Measurements from ENCODE around the gene RTTN. TPM values are rescaled to one million over a fixed set of nuclear protein-coding genes. Genes with fewer than 3 reads are reported as not detected.
A peak's percentile ranks its signal among the peaks of the same experiment; 100 is the strongest.
"Not testable (repeated sequence)": the region's sequence is repeated elsewhere in the genome, so short reads cannot be mapped to it uniquely, and the experiment has no call there.

The RTTN gene, protein sequence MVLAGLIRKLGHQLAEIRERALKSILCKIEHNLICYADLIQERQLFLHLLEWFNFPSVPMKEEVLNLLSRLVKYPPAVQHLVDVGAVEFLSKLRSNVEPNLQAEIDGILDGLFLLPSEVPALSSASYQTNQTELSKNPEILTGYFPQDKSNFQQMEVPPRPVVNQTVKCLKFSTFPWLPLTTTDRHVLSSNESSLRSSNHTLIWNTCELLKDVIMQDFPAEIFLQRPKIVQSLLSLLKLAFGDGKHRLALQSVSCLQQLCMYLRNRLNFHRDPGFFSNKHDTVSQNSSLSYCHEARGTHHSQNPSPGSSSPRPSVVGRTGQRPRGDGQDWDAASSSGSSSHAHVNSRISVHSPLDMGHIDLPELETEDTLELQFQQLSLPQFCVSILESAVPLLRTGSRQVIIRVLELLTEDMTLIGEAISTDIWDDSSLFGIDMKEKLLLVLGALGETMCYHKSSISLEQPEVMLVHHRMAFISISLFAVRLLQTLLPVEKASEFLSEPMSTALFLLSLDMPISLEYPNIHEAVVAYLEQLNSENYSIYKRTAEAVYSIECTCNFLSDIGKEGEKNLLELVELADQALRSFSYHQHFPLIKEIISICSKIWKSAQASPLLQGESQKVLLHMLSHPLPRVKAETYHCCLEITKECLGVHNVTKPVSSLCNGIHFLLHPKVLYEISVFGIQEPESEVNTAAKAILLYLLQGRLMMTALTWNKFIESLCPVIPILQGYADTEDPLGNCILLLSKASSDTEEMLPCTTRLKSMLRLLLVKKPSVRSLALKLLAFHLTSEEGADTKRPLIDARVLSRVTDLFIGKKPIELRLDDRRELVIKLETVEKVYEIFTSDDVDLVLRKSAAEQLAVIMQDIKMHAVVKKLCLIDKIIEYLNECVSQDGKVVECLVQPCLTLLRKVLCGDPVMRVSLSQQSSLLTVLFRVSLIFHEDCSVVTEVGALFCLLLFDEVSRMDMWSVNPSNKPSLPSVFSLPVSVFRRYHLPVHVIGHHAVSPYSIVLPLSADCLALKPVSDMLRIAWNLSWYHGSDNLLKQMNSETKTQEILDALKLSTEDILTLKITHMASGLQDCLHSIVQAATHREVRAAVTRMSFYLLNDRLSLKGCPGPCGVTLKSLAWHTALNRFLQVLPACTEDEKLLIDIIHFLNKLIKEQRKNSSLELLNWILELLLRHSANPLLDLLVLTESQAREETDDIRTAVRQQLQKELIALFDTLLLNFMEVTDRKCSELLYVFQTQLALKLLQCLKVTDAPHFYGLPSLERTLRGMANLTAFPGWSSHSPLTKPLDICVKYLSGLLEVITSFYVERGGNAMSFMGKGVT (N-terminal part only)
- polyA plus RNA-seq (2013, experiment 1 of 2): 13.7 TPM
- 12.4 TPM for polyA plus RNA-seq (2013, experiment 2 of 2)

DNA sequence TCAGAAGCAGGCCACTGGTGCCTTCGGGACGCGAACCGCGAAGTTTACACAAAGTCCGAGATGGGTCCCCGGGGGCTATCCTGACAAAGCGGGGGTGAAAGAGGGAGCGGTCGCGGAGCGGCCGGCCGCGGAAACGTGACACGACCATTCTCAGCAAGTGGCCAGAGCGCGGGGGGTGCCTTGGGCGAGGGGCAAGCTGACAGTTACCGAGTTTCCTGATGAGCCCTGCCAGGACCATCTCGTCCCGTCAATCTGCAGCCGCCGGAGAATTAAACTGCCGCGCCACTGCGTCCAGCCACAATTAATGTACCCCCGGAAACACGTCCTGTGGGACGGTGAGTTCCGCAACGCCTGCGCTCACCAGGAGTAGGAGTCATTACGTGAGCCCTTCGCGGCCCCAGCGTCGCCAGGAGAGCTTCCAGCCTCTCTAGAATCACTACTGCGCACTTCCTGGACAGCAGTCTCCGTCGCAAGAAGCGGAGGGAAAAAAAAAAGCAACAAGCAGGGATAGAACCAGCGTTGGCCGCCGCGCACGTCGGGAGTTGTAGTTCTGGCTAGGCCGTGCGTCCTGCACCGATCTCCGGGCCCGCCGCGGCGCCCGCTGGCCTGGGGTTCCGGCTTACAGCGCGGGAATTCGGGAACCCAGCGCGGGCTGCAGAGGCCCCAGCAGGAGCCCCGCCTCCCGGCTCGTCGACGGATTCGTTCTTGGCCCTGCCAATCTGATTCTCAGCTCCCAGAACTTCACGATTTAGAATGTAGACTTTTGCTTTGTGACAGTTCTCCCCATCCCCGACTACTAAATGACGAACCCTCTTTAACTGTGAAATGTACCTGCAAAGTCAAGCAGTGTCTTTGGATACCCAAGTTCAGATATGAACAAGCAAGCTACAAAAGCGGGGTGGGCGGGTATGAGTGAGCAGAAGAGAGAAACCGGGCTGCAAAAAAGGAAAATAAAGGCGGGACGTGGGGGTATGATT, at the start of gene RTTN:
TSS of gene RTTN (minus strand) at position 267 of the 977 bp plus-strand sequence. CDS start at position 238, 29 bp downstream.
- Histone ChIP-seq H3K36me3 (ENCODE audit: control insufficient read depth, insufficient read depth, low read length) (peaks cover 13% of the 10 kb centered on the region), H3K9me3 (ENCODE audit: control insufficient read depth, low read length) (no peaks in the 10 kb centered on the region), H3K4me3 (ENCODE audit: extremely low read depth, insufficient read depth, low read length, poor library complexity, severe bottlenecking) (peak within 1 kb of the TSS; percentile 87), H3K4me1 (ENCODE audit: control insufficient read depth, insufficient read depth, low read length, poor library complexity, severe bottlenecking) (no peaks in the 10 kb centered on the region), H3K27ac (ENCODE audit: low read depth, low read length, severe bottlenecking) (peak within 1 kb of the TSS; percentile 99)
- 2% methylated on average over 58 to 61 of the region's 78 CpGs for WGBS, 2 experiments (ENCODE audit: insufficient coverage in 2 of 2)

DNA sequence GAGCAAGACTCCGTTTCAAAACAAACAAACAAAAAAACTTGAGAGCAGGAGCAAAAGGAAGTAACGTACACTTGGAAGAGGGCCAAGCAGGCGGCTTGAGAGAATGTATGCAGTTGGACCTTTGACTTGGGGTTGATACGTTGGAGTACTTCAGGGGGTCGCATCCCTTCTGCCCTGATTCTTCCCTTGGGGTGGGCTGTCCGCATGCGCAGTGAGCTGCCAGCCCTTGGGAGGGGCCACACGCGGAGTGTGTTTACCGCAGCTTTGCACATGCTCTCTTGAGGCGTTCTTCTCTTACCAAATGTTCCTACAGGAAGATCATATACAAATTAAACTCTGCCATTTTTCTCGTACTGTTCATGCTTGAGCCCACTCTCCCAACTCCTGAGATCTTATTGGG, 45.3 kb upstream of the RTTN start:
- WGBS, 2 experiments (ENCODE audit: insufficient coverage in 2 of 2): 95 to 100% methylated on average over 9 to 10 of the region's 12 CpGs

DNA sequence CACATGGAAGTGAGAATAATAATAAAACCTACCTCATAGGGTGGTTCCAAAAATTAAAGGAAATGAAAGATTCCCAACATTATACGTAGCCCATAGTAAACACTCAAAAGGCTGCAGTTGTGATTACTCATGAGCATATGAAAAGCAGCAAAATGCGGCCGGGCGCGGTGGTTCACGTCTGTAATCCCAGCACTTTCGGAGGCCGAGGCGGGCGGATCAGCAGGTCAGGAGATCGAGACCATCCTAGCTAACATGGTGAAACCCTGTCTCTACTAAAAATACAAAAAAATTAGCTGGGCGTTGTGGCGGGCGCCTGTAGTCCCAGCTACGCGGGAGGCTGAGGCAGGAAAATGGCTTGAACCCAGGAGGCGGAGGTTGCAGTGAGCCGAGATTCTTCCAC, 44.4 kb upstream of the RTTN start:
- WGBS, 2 experiments (ENCODE audit: insufficient coverage in 2 of 2): 85 to 90% methylated on average over 8 to 9 of the region's 18 CpGs
- H3K9me3 ChIP-seq (ENCODE audit: control insufficient read depth, low read length); H3K27ac ChIP-seq (ENCODE audit: low read depth, low read length, severe bottlenecking); H3K4me1 ChIP-seq (ENCODE audit: control insufficient read depth, insufficient read depth, low read length, poor library complexity, severe bottlenecking); H3K4me3 ChIP-seq (ENCODE audit: extremely low read depth, insufficient read depth, low read length, poor library complexity, severe bottlenecking); H3K36me3 ChIP-seq (ENCODE audit: control insufficient read depth, insufficient read depth, low read length): not testable (repeated sequence)

More for the DNA sequence above, 45.3 kb upstream of the RTTN start:
- H3K36me3 ChIP-seq (ENCODE audit: control insufficient read depth, insufficient read depth, low read length): no peaks in the 10 kb centered on the region
- H3K27ac ChIP-seq (ENCODE audit: low read depth, low read length, severe bottlenecking): no peak overlapping the region
- H3K4me1 ChIP-seq (ENCODE audit: control insufficient read depth, insufficient read depth, low read length, poor library complexity, severe bottlenecking): no peaks in the 10 kb centered on the region
- no peak overlapping the region for H3K4me3 ChIP-seq (ENCODE audit: extremely low read depth, insufficient read depth, low read length, poor library complexity, severe bottlenecking)
- H3K9me3 ChIP-seq (ENCODE audit: control insufficient read depth, low read length): no peaks in the 10 kb centered on the region

DNA sequence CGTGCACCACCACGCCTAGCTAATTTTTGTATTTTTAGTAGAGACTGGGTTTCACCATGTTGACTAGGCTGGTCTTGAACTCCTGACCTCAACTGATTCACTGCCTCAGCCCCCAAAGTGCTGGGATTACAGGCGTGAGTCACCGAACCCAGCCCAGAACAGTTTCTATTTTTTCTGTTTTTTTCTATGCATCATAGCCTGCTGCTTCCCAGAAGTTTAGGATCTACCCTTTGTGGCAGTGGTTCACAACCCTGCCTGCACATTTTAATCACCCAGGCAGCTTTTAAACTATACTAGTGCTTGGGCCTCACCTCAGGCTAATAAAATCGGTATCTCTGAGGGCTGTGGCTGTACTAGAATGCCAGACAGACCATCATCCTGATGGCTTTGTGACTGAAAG, 43.6 kb upstream of the RTTN start:
- Histone ChIP-seq H3K9me3 (ENCODE audit: control insufficient read depth, low read length) (no peaks in the 10 kb centered on the region), H3K4me3 (ENCODE audit: extremely low read depth, insufficient read depth, low read length, poor library complexity, severe bottlenecking) (no peak overlapping the region), H3K36me3 (ENCODE audit: control insufficient read depth, insufficient read depth, low read length) (no peaks in the 10 kb centered on the region), H3K27ac (ENCODE audit: low read depth, low read length, severe bottlenecking) (no peak overlapping the region), H3K4me1 (ENCODE audit: control insufficient read depth, insufficient read depth, low read length, poor library complexity, severe bottlenecking) (no peaks in the 10 kb centered on the region)
- WGBS, 2 experiments (ENCODE audit: insufficient coverage in 2 of 2): 82 to 100% methylated on average over 3 of the region's 5 CpGs

DNA sequence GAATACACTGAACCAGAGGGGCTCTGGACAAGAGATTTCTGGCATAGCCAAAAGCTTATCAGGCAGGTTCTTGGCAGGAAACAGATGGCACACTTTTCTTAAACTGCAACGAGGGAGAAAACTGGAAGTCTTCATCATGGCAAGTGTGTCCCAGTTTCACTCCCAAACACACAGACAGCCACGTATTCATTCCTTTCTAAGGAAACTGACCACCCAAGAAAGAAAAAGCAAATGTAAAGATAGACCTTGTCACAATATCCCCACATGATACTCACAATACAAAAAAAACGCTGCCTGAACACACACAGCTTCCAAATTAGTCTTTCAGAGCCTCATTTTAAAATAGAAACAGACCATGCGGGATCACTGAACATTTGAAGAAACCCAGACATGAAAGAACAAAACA, 40.6 kb upstream of the RTTN start:
- H3K9me3 ChIP-seq (ENCODE audit: control insufficient read depth, low read length): no peaks in the 10 kb centered on the region
- no peaks in the 10 kb centered on the region for H3K4me1 ChIP-seq (ENCODE audit: control insufficient read depth, insufficient read depth, low read length, poor library complexity, severe bottlenecking)
- H3K36me3 ChIP-seq (ENCODE audit: control insufficient read depth, insufficient read depth, low read length): no peaks in the 10 kb centered on the region
- peak overlapping the region; percentile 37 for H3K27ac ChIP-seq (ENCODE audit: low read depth, low read length, severe bottlenecking)
- 49 to 83% methylated on average over 3 of the region's 4 CpGs for WGBS, 2 experiments (ENCODE audit: insufficient coverage in 2 of 2)
- no peak overlapping the region for H3K4me3 ChIP-seq (ENCODE audit: extremely low read depth, insufficient read depth, low read length, poor library complexity, severe bottlenecking)

DNA sequence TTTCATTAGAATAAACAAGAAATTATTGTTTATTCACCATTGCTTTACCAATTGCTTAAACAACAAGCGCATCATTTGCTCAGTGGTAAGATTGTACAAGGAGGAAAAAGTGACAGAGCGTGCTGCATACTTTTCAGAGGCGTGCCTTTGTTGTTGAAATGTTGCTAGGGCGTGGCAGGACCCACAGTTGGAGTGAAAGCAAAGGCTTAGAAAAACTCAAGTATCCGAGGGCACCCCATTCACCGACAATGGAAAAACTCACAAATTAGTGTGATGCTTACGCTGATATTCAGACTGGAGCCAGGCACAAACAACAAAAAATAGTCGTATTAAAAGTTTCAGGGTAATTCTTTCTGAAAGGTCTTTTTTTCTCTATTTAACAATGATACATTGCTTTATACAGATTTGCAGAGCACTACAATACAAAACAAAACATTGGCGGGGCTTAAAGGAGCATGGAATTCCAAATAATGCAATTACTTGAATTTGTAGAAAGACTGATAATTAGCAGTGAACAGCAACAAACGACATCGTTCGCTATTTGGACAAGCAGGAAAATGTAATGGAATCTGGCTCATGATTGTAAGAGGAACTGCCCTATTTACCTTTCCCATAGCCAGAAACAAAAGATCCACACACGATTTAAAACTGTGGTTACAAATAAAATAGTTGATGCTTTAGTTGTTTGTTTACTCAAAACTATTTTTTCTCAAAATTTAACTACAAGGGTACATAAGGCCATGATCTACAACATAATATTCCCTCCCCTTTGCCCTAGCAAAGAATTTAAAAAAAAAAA, 37.8 kb upstream of the RTTN start:
- 87% methylated on average over 3 of the region's 13 CpGs for WGBS, 2 experiments (ENCODE audit: insufficient coverage in 2 of 2)
- no peak overlapping the region for H3K27ac ChIP-seq (ENCODE audit: low read depth, low read length, severe bottlenecking)
- no peaks in the 10 kb centered on the region for H3K36me3 ChIP-seq (ENCODE audit: control insufficient read depth, insufficient read depth, low read length)
- H3K4me3 ChIP-seq (ENCODE audit: extremely low read depth, insufficient read depth, low read length, poor library complexity, severe bottlenecking): no peak overlapping the region
- H3K9me3 ChIP-seq (ENCODE audit: control insufficient read depth, low read length): no peaks in the 10 kb centered on the region
- no peaks in the 10 kb centered on the region for H3K4me1 ChIP-seq (ENCODE audit: control insufficient read depth, insufficient read depth, low read length, poor library complexity, severe bottlenecking)

DNA sequence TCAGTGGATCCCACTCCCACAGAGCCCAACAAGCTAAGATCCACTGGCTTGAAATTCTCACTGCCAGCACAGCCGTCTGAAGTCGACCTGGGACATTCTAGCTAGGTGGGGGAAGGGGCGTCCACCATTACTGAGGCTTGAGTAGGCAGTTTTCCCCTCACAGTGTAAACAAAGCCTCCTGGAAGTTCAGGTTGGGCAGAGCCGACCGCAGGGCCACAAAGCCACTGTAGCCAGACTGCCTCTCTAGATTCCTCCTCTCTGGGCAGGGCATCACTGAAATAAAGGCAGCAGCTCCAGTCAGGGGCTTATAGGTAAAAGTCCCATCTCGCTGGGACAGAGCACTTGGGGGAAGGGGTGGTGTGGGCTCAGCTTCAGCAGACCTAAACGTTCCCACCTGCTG, 31.4 kb upstream of the RTTN start:
- not testable (repeated sequence) for H3K27ac ChIP-seq (ENCODE audit: low read depth, low read length, severe bottlenecking); H3K4me3 ChIP-seq (ENCODE audit: extremely low read depth, insufficient read depth, low read length, poor library complexity, severe bottlenecking); H3K36me3 ChIP-seq (ENCODE audit: control insufficient read depth, insufficient read depth, low read length); H3K9me3 ChIP-seq (ENCODE audit: control insufficient read depth, low read length)
- H3K4me1 ChIP-seq (ENCODE audit: control insufficient read depth, insufficient read depth, low read length, poor library complexity, severe bottlenecking): peaks cover 16% of the 10 kb centered on the region
- 82 to 85% methylated on average over 5 to 7 of the region's 7 CpGs for WGBS, 2 experiments (ENCODE audit: insufficient coverage in 2 of 2)

DNA sequence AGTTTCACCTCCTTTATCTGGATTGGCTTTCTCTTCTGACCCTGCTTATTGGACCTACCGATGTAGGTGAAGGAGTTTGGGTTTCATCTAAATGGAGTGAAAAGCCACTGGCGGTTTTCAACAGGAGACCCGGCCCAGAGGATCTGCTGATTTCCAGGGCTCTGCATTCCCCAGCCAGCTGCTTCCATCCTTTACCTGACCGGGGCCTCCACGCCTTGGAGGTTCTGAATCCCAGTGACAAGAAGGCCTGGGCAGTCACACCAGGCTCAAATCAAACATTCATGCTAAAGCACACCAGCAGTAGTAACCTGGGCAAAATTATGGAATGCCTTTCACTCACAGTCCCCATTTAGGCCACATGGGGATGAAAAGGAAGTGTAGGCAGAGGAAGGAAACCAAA, 30.0 kb upstream of the RTTN start:
- no peaks in the 10 kb centered on the region for H3K36me3 ChIP-seq (ENCODE audit: control insufficient read depth, insufficient read depth, low read length)
- H3K4me1 ChIP-seq (ENCODE audit: control insufficient read depth, insufficient read depth, low read length, poor library complexity, severe bottlenecking): peaks cover 16% of the 10 kb centered on the region
- no peak overlapping the region for H3K4me3 ChIP-seq (ENCODE audit: extremely low read depth, insufficient read depth, low read length, poor library complexity, severe bottlenecking)
- 82 to 93% methylated on average over 4 of the region's 5 CpGs for WGBS, 2 experiments (ENCODE audit: insufficient coverage in 2 of 2)
- no peak overlapping the region for H3K27ac ChIP-seq (ENCODE audit: low read depth, low read length, severe bottlenecking)
- H3K9me3 ChIP-seq (ENCODE audit: control insufficient read depth, low read length): no peaks in the 10 kb centered on the region
